ENCODE data around the gene OMP.

- TF ChIP-seq CTCF (IDR thresholded peaks at IDR 0.05; ENCODE audit: insufficient read depth, low read depth, low read length) (no peak), EZH2 (IDR thresholded peaks at IDR 0.05; ENCODE audit: insufficient read depth, low read length) (no peak)
These were observed 32.6 kb upstream of the OMP start for GRCh38 chr11:77069969-77070582.

Measured in astrocyte (in vitro differentiated cells and primary cell).